Measurements from ENCODE around the gene STAT5B.
"Not testable (repeated sequence)": the region's sequence is repeated elsewhere in the genome, so short reads cannot be mapped to it uniquely, and the experiment has no call there.

The STAT5B gene

GRCh38 chr17:42206153-42206612, 70.0 kb downstream of the STAT5B start:
- H4K91ac ChIP-seq (ENCODE audit: low read depth, low read length); H3K4me1 ChIP-seq (ENCODE audit: control insufficient read depth in 1 of 2, insufficient read depth in 2 of 2, low read length in 2 of 2); H3K14ac ChIP-seq (ENCODE audit: low read length); H3K18ac ChIP-seq (ENCODE audit: low read length); H2BK12ac ChIP-seq (ENCODE audit: low read length); H3K79me1 ChIP-seq (ENCODE audit: low read length); H3K4me2 ChIP-seq (ENCODE audit: low read length); H3K4me3 ChIP-seq (ENCODE audit: low read depth, low read length); H2BK5ac ChIP-seq (ENCODE audit: low read depth, low read length, poor library complexity); H3K23ac ChIP-seq (ENCODE audit: low read length); H3K4ac ChIP-seq (ENCODE audit: low read depth, low read length); H2AK5ac ChIP-seq (ENCODE audit: low read length); H2BK120ac ChIP-seq (ENCODE audit: insufficient read depth, low read length, poor library complexity); H4K12ac ChIP-seq (ENCODE audit: low read depth, low read length); H4K8ac ChIP-seq (ENCODE audit: low read depth, low read length); DNase-seq; H3K9ac ChIP-seq (ENCODE audit: low read length); H2AFZ ChIP-seq (ENCODE audit: insufficient read depth, low read length, poor library complexity); H3K27ac ChIP-seq (ENCODE audit: low read depth, low read length); H3K9me3 ChIP-seq (ENCODE audit: insufficient read depth, low read depth, low read length); H3K79me2 ChIP-seq (ENCODE audit: control insufficient read depth, insufficient read depth, low read length, poor library complexity); H3K27me3 ChIP-seq (ENCODE audit: insufficient read depth, low read length): not testable (repeated sequence)
- peaks cover 29 to 40% of the 10 kb centered on the region in 2 experiments for H3K36me3 ChIP-seq (ENCODE audit: control insufficient read depth in 1 of 2, insufficient read depth in 2 of 2, low read length in 2 of 2)
- WGBS (ENCODE audit: extremely low coverage, insufficient coverage, insufficient read length), result no CpG with 5 or more reads among the region's 8 CpGs

DNA sequence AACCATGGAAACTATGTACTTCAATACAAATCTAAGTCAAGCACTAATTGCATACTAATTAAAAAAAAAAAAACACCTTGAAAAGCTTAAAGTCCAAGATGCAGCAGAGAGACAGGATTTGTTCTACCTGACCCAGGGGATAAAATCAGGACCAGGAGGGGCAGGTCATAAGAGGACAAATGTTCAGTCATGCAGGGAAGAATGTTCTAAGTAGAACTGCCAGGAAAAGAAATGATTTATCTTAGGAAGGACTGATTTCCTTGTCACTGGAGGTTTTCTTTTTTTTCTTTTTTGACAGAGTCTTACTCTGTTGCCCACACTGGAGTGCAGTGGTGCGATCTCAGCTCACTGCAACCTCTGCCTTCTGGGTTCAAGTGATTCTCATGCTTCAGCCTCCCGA, 72.8 kb downstream of the STAT5B start:
- H4K12ac ChIP-seq (ENCODE audit: low read depth, low read length), result no peak overlapping the region
- H2BK12ac ChIP-seq (ENCODE audit: low read length), result no peak overlapping the region
- no peak overlapping the region for H4K8ac ChIP-seq (ENCODE audit: low read depth, low read length)
- no peaks in the 10 kb centered on the region for H3K9me3 ChIP-seq (ENCODE audit: insufficient read depth, low read depth, low read length)
- no peak overlapping the region for H3K9ac ChIP-seq (ENCODE audit: low read length)
- H3K18ac ChIP-seq (ENCODE audit: low read length), result no peak overlapping the region
- no CpG with 5 or more reads among the region's 2 CpGs for WGBS (ENCODE audit: extremely low coverage, insufficient coverage, insufficient read length)
- H3K36me3 ChIP-seq (ENCODE audit: control insufficient read depth in 1 of 2, insufficient read depth in 2 of 2, low read length in 2 of 2), result peaks cover 23 to 37% of the 10 kb centered on the region in 2 experiments
- H3K79me2 ChIP-seq (ENCODE audit: control insufficient read depth, insufficient read depth, low read length, poor library complexity), result no peaks in the 10 kb centered on the region
- H2AFZ ChIP-seq (ENCODE audit: insufficient read depth, low read length, poor library complexity), result no peak overlapping the region
- no peak overlapping the region for H2AK5ac ChIP-seq (ENCODE audit: low read length)
- no peak overlapping the region for H3K4me3 ChIP-seq (ENCODE audit: low read depth, low read length)
- no peak overlapping the region for H4K91ac ChIP-seq (ENCODE audit: low read depth, low read length)
- H2BK120ac ChIP-seq (ENCODE audit: insufficient read depth, low read length, poor library complexity), result no peak overlapping the region
- no peaks in the 10 kb centered on the region for H3K4me1 ChIP-seq (ENCODE audit: control insufficient read depth in 1 of 2, insufficient read depth in 2 of 2, low read length in 2 of 2)
- no peak overlapping the region for H3K27ac ChIP-seq (ENCODE audit: low read depth, low read length)
- no peak for DNase-seq
- no peak overlapping the region for H2BK5ac ChIP-seq (ENCODE audit: low read depth, low read length, poor library complexity)
- no peak overlapping the region for H3K14ac ChIP-seq (ENCODE audit: low read length)
- no peak overlapping the region for H3K4me2 ChIP-seq (ENCODE audit: low read length)
- no peaks in the 10 kb centered on the region for H3K27me3 ChIP-seq (ENCODE audit: insufficient read depth, low read length)
- H3K23ac ChIP-seq (ENCODE audit: low read length), result no peak overlapping the region
- no peaks in the 10 kb centered on the region for H3K79me1 ChIP-seq (ENCODE audit: low read length)
- no peak overlapping the region for H3K4ac ChIP-seq (ENCODE audit: low read depth, low read length)

DNA sequence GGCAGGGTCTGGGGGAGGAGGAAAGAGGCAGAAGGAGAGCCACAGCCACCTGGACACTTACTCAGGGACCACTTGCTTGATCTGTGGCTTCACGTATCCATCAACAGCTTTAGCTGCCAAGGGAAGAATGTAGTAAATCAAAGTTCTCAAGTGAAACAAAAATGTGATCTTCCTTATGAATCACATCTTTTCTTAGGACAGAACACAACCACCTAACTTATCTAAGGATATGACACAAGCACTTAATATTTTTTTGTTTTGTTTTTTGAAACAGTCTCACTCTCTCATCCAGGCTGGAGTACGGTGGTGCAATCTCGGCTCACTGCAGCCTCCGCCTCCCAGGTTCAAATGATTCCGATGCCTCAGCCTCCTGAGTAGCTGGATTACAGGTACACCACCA, 73.5 kb downstream of the STAT5B start:
- DNase-seq, result no peak
- H3K79me1 ChIP-seq (ENCODE audit: low read length), result no peaks in the 10 kb centered on the region
- H2BK120ac ChIP-seq (ENCODE audit: insufficient read depth, low read length, poor library complexity), result no peak overlapping the region
- H2BK5ac ChIP-seq (ENCODE audit: low read depth, low read length, poor library complexity), result no peak overlapping the region
- H3K9ac ChIP-seq (ENCODE audit: low read length), result no peak overlapping the region
- H3K23ac ChIP-seq (ENCODE audit: low read length), result no peak overlapping the region
- H4K91ac ChIP-seq (ENCODE audit: low read depth, low read length), result no peak overlapping the region
- no CpG with 5 or more reads among the region's 5 CpGs for WGBS (ENCODE audit: extremely low coverage, insufficient coverage, insufficient read length)
- H3K4ac ChIP-seq (ENCODE audit: low read depth, low read length), result no peak overlapping the region
- H3K27ac ChIP-seq (ENCODE audit: low read depth, low read length), result no peak overlapping the region
- no peak overlapping the region for H4K12ac ChIP-seq (ENCODE audit: low read depth, low read length)
- H3K79me2 ChIP-seq (ENCODE audit: control insufficient read depth, insufficient read depth, low read length, poor library complexity), result no peaks in the 10 kb centered on the region
- H3K9me3 ChIP-seq (ENCODE audit: insufficient read depth, low read depth, low read length), result no peaks in the 10 kb centered on the region
- H3K36me3 ChIP-seq (ENCODE audit: control insufficient read depth in 1 of 2, insufficient read depth in 2 of 2, low read length in 2 of 2), result peaks cover 21 to 34% of the 10 kb centered on the region in 2 experiments
- no peaks in the 10 kb centered on the region for H3K27me3 ChIP-seq (ENCODE audit: insufficient read depth, low read length)
- no peak overlapping the region for H3K4me3 ChIP-seq (ENCODE audit: low read depth, low read length)
- H3K14ac ChIP-seq (ENCODE audit: low read length), result no peak overlapping the region
- H2AK5ac ChIP-seq (ENCODE audit: low read length), result no peak overlapping the region
- no peak overlapping the region for H4K8ac ChIP-seq (ENCODE audit: low read depth, low read length)
- H3K4me2 ChIP-seq (ENCODE audit: low read length), result no peak overlapping the region
- no peak overlapping the region for H2BK12ac ChIP-seq (ENCODE audit: low read length)
- H2AFZ ChIP-seq (ENCODE audit: insufficient read depth, low read length, poor library complexity), result no peak overlapping the region
- no peaks in the 10 kb centered on the region for H3K4me1 ChIP-seq (ENCODE audit: control insufficient read depth in 1 of 2, insufficient read depth in 2 of 2, low read length in 2 of 2)
- H3K18ac ChIP-seq (ENCODE audit: low read length), result no peak overlapping the region

GRCh38 chr17:42202159-42202558, 74.0 kb downstream of the STAT5B start:
- Histone ChIP-seq H3K23ac (ENCODE audit: low read length) (no peak overlapping the region), H3K14ac (ENCODE audit: low read length) (no peak overlapping the region), H2BK5ac (ENCODE audit: low read depth, low read length, poor library complexity) (no peak overlapping the region), H2AK5ac (ENCODE audit: low read length) (no peak overlapping the region), H3K4me2 (ENCODE audit: low read length) (no peak overlapping the region), H3K27me3 (ENCODE audit: insufficient read depth, low read length) (no peaks in the 10 kb centered on the region), H3K79me2 (ENCODE audit: control insufficient read depth, insufficient read depth, low read length, poor library complexity) (no peaks in the 10 kb centered on the region), H3K4me1 (ENCODE audit: control insufficient read depth in 1 of 2, insufficient read depth in 2 of 2, low read length in 2 of 2) (no peaks in the 10 kb centered on the region), H3K18ac (ENCODE audit: low read length) (no peak overlapping the region), H3K4ac (ENCODE audit: low read depth, low read length) (no peak overlapping the region), H4K8ac (ENCODE audit: low read depth, low read length) (no peak overlapping the region), H2BK12ac (ENCODE audit: low read length) (no peak overlapping the region), H3K79me1 (ENCODE audit: low read length) (no peaks in the 10 kb centered on the region), H3K9ac (ENCODE audit: low read length) (no peak overlapping the region), H2AFZ (ENCODE audit: insufficient read depth, low read length, poor library complexity) (no peak overlapping the region), H3K27ac (ENCODE audit: low read depth, low read length) (no peak overlapping the region), H3K36me3 (ENCODE audit: control insufficient read depth in 1 of 2, insufficient read depth in 2 of 2, low read length in 2 of 2) (peaks cover 21 to 30% of the 10 kb centered on the region in 2 experiments), H4K12ac (ENCODE audit: low read depth, low read length) (no peak overlapping the region), H4K91ac (ENCODE audit: low read depth, low read length) (no peak overlapping the region), H3K9me3 (ENCODE audit: insufficient read depth, low read depth, low read length) (no peaks in the 10 kb centered on the region), H2BK120ac (ENCODE audit: insufficient read depth, low read length, poor library complexity) (no peak overlapping the region), H3K4me3 (ENCODE audit: low read depth, low read length) (peak overlapping the region; percentile 20)
- no peak for DNase-seq
- WGBS (ENCODE audit: extremely low coverage, insufficient coverage, insufficient read length), result no CpG with 5 or more reads among the region's 6 CpGs
